Gastrocnemius medialis (tissue), 4 donors: ENCODE measurements around the gene CACNA1A.

Source experiments
- CTCF ChIP-seq, 5 experiments: fragments of 450-650 bp in 3 of 5; fragments of 200-600 bp in 2 of 5; sonication (generic) in 2 of 5; IDR thresholded peaks in 4 of 5; conservative IDR thresholded peaks in 1 of 5; 1 replicate in 4 of 5; 2 replicates in 1 of 5; pipeline ENCODE4 v1.5.1; 2016 to 2019; ENCODE audit warnings: antibody characterized with exemption in 5 of 5, mild to moderate bottlenecking in 3 of 5, moderate library complexity in 3 of 5
- POLR2A ChIP-seq, 2 donors: fragments of 450-650 bp; IDR thresholded peaks; one replicate each; pipeline ENCODE4 v1.6.1; 2017; ENCODE audit warnings: antibody characterized with exemption in 2 of 2, mild to moderate bottlenecking in 2 of 2, moderate library complexity in 2 of 2

- no peak for TF ChIP-seq CTCF (IDR thresholded peaks at IDR 0.05 in 4 of 5, conservative IDR thresholded peaks at IDR 0.05 in 1 of 5)
- no peak for TF ChIP-seq POLR2A (IDR thresholded peaks at IDR 0.05)
These were observed 203.6 kb downstream of the CACNA1A start for GRCh38 chr19:13302526-13303270.
